Stimulated activated CD4-positive, alpha-beta T cell treated with anti-CD3 and anti-CD28 coated beads, TNF-alpha, amount 100 ng/mL, for 48 hours (primary cell): Measurements from ENCODE around the gene ADAM19.

ENCODE experiments used
- DNase-seq, 3 donors: peaks; one replicate each; pipeline ENCODE4 v3.0.0-alpha.2; 2020; ENCODE audit warnings: low read depth in 3 of 3

ADAM19 gene

DNA sequence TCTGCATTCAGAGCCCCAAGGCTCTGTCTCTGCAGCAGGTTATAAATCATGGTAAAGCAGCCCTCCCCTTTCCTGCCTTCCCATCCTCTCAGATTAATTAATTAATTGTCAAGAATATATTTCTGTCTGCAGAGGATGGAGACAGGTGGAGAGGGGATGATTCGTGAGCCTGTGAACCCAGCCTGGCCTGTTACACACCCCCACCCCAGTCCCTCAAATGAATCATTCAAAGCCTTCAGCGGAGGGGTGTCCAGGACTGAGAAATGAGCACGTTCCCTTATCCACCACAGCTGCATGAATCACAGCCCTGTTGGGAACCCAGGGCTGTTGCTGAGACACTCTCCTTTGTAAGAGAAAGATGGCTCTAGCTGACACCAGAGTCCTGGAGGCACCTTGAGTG lies 59.6 kb downstream of the ADAM19 start:
- DNase-seq, result peak in 2 of 3 donors; percentile 27 to 56

DNA sequence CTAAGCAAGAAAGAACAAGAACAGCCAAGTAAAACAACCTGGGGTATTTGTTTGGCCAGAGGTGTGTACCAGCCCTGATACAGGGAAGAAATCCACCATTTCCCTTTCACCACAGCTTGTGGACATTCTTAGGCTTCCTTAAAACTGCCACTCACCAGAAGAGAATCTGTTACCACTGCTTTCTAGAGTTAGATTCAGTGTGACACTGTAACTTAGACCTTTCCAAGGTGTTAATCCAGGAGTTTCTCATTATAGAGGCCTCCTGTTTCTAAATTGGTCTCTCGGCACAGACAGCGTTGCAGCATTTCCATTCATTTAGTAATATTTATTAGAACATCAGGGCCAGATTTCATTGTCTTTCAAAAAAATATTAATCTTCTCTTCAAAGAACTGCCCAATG lies 60.6 kb downstream of the ADAM19 start:
- DNase-seq, result no peak

DNA sequence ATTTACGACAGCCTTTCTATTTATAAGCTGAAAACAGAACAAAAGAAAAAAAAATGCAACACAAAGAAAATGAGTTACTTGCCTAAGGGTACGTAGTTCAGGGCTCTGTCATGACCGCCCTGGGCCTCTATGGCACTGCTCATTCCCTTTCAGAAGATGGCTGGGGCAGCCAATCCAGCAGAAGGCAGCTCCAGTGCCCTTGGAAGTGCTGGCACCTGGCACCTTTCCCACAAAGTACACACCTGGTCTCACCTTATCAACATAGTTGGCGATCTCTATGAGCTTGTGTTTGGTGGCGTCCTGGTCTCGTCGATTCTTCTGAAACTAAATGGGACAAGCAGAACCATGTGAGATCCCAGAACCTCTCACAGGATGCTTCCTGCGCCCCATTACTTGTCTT lies 62.4 kb downstream of the ADAM19 start:
- DNase-seq, result no peak

DNA sequence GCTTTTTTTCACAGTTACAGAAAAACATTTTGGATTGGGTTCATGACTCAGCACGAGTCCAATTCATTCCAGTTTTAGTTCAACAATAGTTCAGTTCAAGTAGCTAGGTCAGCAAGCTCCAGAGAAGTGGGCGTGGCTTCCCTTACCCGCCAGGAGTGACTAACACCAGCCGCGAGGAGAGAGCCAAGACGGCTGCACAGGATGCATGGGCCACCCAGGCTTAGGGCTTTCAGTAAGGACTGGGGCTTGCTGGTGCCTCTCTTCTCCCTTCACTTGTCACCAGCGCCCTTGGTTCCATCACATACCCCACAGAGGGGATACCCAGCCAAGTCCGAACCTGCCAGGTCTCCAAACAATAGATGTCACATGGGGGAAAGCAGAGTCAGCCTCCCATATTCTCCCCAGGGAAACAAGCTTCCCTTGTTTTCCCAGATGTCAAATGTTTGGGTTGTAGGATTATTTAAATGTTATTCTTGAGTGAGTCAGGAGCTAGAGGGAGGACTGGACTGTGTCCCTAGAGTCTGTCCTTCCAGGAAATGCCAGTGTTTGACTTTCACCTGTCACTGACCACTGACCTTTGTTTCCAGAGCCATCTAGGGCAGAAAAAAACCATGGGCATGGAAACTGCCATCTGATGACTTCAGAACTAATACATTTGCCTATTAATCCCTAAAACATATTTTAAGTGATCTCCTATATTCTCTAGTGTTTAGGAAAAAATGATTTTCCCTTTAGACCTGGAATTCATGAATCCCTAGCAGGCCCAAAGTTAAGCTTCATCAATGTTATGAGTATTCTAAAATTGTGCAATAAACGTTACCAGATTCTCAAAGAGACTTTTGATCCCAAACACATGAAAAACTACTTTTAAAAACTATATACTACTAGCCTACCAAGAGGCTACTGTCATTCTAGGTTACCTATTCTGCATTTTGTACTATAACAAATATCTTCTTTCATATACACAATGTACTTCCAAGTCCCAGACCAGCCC lies 63.6 kb downstream of the ADAM19 start:
- DNase-seq, result peak; percentile 21 to 43 (median 32)

DNA sequence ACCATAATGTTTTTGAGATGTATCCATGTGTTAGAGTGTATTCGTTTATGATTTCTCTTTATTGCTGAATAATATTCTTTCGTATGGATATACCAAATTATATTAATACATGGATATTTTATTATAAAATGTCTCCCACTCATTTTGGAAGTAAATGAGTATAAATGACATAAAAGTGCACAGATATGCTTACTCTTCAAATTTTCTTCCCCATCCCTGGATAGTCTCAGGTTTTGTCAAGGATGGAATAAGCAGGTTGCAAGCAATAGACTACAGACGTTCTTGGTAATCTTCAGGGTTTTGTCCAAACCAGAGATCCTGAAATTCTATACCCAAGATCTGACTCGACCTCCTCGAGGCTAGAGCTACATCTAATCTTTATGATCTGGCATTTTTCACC lies 64.9 kb downstream of the ADAM19 start:
- DNase-seq, result no peak

DNA sequence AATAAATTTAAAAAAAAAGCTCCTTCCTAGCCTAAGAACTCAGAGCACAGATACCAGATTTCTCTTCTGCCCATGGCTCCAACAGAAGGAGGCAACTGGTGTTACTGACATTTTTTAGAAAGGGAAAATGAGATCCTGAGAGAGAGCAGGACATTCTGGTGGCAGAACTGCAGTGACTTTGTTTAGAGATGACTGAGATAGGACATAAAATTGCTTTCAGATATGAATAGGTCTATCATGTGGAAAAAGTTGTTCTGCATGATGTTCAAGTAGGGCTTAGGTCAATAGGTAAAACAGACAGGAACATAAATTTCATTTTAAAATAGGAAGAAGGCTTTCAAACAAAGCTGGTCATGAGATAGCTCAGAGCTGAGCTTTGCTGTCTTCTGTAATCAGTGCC lies 66.0 kb downstream of the ADAM19 start:
- no peak for DNase-seq

DNA sequence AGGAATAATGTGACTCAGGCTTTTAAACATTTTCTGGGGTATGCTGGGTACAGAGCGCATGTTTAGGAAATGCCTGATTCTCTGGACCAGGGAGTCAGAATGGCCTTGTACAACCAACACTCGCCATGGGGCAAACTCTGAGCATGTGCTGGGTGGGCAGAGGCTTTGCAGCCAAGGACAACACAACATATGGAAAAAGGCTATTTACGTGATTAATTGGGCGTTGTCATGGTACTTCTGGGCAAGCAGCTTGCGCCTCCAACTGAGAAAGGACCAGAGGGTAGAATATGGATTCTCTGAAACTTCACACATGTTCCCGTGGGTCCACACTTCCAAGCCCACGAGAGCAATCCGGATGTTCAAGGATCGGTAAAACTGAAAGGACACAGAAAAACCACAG lies 66.5 kb downstream of the ADAM19 start:
- DNase-seq, result no peak

DNA sequence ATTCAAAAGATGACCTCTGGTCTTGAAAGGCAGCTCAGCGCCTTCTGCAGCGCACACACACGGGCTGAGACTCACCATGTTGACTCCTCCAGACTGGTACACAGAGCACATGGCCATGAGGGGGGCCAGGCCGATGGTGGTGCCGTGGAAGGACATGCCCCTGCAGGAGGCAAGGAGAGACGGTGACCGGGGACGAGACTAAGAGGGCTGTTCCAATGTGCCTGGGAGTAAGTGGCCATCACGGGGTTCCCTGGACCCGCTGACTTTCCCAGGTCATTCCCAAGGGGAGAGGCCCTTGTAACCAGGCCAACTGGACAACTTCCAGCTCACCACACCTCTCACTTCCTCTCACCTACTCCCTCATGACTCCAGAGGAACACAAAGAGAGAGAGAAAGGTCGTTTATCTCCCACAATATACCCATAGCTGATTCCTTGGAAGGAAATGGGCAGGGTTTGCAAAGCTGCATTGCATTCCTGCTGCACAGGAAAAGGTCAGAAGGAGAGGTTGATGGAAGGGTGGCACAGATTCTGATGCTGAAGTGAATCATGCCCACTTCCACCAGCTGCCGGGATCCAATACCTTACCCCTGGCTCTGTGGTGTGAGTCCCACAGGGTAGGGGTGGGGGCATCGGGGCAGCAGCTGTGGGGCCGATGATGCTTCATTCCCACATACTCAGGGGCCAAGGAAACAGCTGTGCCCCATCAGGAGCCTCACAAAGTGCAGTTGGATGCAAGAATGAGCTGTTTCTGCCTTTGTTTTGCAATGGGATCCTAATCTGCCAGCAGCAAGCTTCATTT lies 68.4 kb downstream of the ADAM19 start:
- DNase-seq, result no peak

DNA sequence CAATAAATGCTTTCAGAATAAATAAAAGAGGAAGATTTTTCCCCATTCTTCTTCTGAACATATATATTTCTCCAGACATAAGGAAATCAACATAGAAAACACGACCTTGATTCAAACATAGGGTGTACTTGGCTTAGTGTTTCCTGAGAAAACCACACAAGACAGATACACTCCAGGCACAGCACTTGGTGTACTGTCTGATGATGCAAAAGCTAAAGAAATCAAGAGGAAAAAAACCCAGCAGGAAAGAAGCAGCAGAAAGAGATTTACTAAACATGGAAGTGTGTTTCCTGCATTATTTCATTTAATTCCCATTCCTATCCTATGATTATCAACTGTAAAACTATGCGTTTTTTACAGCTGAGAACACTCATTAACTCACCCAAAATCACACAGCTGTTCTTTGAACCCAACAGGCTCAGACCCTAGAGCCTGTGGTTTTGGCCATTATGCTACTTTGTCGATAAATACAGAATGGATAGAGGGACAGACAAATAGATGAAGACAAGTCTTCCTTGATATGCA lies 69.4 kb downstream of the ADAM19 start:
- no peak for DNase-seq

DNA sequence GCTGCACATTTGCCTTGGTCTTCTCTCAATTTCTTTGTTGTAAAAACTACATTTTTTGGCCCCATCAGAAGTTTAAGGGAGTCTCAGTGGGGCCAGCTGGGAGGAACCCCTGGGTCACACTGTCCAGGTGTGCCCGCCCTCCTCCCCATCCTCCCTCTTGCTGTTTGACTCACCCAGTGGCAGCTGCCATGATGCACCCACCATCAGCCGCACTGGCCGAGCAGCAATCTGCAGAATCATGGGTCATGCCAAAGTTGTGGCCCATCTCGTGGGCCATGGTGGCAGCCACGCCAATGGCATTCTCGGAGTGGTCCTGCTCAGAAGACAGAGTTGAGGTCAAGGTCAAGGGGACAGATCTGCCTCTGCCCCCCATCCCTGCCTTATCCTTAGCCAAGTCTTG lies 70.1 kb downstream of the ADAM19 start:
- DNase-seq, result no peak

DNA sequence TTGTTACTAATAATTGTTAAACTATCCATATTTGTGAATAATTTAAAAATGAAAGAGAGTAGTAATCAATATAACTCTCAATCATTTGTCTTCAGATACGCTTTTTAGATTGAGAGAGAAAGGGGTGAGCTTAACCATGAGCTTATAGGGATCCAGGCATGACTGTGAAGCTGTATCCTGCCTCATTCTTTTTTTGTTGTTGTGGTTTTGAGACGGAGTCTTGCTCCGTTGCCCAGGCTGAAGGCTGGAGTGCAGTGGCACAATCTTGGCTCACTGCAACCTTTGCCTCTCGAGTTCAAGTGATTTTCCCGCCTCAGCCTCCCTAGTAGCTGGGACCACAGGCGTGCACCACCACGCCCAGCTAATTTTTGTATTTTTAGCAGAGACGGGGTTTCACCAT lies 71.5 kb downstream of the ADAM19 start:
- DNase-seq, result no peak

DNA sequence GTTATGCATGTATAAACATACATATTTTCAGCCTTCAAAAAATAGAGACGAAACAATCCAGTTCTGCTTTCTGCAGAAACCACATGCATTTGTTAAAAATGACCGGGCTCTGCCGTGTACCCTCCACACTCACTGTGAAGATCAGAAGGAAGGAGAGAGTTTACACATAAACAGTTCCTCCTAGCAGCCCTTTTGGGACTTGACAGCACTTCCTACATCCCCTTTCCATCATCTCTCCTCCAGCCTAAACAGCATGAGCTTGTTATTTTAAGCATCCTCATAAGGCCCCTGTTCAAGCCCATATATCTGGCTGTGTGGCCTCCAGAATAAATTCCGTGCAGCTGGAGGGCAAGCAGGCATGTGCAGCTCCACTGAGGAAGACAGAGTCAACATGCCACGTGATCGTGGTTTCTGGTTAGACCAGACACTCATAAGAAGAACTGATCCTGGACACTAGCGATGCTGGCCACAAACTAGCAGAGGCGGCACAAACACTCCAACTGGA lies 73.4 kb downstream of the ADAM19 start:
- no peak for DNase-seq

DNA sequence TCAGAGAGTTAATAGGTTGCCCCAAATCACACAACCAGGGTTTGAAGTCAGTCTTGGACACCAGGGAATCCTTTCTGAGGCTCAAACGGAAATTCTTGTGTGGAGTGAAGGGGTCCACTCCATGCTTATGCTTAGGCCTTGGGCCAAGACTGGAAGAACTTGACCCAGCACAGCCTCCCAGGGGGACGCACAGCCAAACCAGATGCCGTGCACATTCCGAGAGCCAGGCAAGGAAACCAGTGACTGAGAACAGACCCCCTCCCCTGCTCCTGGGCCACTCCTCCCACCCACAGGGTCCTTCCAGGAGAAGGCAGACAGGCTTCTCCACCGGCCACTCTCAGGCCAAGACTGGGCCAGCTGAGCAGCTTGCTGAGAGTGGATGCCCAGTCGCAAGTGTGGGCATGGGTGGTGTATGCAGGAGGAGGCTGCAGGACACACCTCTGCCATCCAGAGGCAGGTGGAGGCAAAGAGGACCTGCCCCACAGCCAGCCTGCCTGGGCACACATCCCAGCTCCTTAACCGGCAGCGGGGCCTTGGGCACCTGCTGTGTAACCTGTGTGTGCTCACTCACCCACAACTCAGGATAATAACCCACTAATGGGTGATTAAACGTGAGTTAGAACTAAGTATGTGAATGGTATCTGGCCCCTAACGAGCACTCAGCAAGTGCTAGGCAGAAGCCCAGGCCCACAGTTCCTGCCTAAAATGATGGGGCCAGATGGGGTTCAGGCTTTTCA lies 77.5 kb downstream of the ADAM19 start:
- no peak for DNase-seq

DNA sequence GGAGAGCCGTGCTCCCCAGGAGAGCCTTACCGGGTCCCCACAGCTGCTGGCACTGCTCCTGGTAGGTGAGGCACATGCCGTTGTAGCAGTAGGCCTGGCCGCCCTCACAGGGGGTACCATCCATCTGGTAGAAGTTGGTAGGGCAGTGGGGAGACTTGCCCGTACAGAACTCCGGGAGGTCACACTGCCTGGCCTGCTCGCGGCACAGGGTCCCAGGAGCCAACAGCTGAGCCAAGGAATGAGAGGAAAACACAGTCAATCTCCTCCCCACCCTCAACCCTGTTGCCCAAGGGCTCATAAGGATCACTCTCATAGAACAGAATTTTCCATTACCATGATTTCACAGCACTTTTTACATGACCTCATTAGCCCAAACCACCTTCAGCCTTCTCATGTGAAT lies 78.7 kb downstream of the ADAM19 start:
- DNase-seq, result no peak

DNA sequence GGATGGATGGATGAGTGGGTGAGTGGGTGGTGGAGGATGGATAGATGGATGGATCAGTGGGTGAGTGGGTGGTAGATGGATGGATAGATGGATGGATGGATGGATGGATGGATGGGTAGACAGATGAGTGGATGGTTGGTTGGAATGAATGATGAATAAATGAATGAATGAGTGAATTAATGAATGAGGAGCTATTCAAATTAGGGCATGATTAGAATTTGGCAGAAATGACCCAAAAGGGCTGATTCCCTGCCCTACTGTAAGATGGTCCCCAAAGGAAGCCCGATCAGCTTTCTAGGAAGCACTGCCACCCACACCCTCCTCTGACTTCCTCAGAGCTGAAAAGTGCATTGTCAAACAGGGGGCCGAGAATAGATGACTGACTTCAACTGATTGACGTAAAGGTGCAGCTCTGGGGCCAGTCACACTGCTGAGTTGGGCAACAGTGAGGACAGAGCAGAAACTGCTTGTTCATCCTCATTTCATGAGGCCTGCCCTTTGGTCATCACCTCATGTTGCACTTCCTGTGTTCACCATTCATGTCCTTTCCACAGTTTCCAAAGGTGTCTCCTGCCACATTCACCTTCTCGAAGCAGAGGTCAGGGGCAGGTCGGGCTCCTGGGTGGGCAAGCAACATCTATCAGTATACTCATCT lies 81.3 kb downstream of the ADAM19 start:
- DNase-seq, result no peak

DNA sequence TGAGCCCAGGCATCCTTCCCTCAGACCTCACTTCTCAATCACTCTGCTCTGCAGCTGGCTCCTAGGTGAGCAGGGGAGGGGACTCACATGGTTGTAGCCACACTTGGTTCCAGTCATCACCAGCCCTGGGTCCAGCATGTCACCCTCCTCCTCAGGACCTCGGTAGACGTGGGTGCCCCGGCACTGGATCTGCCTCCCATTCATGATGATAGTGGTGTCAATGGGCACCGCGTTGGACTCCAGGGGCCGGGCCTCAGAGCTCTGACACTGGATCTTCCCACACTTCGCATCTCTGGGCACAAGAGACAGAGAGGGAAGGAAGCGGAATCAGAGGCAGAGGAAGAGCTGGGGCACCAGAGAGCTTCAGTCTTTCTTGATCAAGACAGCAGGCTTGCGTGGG lies 82.7 kb downstream of the ADAM19 start:
- no peak for DNase-seq

DNA sequence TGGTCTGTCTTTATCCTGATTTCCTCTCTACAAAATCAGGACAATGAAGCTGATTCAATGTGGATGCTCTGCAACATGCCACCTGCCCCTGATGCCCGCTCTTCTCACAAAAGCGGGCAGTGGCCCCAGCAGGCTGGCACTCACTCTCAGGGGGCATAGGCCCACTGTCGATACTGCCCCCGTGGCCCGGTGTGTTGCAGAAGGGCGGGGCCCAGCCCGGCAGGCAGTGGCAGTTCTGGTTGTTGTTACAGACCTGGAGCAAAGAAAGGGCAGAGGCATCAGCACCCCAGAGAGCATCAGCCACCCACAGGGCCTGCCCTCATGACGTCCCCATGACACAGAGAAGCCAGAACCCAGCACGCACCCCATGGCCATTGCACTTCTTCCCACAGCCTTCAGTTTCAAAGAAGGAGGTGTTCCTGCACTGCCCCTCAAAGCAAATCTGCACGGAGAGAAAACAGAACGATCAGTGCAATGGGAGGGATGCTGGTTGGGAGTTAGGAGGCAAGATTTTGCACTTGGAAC lies 84.0 kb downstream of the ADAM19 start:
- no peak for DNase-seq

DNA sequence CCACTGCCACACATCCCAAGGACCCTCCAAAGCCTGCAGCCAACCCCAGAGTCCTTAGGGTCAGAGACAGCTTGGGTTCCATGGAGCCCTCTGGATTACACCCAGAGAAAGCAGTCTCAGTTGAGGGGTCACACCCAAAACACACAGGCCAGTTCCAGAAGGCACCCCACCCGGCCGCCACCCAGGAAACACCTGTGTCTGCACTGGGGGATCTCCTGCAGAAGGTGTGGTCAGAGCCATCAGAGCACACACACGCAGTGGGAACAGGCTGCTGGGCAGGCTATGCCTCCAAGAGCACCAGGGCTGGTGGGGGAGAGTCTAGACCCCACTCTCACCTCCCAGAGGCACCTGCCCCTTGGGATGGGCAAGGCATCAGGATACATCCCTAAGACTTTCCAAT lies 88.2 kb downstream of the ADAM19 start:
- no peak for DNase-seq

DNA sequence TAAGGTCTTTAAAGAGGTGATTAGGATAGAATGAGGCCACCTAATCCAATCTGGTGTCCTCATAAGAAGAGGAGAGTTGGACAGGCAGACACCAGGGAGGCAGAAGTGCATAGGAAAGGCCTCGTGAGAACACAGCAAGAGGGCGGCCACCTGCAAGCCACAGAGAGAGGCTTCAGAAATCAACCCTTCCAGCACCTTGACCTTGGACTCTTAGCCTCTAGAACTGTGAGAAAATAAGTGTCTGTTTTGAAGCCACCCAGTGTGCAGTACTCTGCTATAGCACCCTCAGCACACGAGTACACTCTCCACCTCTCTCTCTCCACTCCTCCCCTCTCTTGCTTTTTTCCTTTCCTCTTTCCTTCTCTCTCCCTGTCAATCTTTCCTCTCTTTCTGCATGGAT lies 88.7 kb downstream of the ADAM19 start:
- no peak for DNase-seq

DNA sequence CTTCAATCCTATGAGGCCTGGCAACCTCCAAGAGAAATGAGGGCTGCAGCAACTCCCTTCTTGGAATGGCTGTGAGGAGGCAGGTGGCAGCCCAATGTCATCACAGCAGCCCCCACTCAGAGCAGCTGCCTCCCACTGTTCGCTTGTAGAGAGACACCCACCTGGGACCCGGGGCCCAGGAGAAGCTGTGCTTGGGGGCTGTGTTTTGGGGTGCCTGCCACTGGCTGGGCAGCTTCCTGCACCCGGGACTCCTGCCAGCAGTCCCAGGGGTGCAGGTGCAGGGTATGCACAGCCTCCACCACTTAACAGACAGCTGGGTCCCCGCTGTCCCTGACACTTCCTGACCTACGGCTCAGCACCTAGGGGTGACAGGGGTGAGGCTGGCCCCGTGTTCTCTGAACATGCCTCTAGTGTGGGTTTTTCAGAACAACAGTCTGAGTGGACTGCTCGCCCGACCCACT lies 89.3 kb downstream of the ADAM19 start:
- DNase-seq, result no peak

DNA sequence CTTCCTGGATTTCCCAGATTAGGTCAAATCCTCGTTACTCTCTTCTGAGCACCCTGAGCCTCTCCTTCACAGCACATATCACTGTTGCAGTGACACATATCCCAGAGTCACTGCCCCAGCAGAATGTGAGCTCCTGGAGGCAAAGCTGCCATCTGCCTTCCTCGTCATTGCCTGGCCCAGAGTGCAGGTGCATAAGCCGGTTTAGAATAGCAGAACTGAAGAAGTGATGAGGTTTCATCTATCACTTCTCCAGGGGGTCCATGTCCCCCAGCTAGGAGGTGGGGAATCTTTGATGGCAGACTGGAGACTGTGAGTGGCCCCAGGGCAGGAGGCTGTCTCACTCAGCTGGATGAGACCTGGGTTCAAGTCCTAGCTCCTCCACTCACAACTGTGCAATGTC lies 89.8 kb downstream of the ADAM19 start:
- no peak for DNase-seq
